Fibroblast of peridontal ligament (primary cell): ENCODE measurements around the gene DGAT2L6.
A peak's percentile ranks its signal among the peaks of the same experiment; 100 is the strongest.

Experiments
- DNase-seq: peaks from one replicate; pipeline ENCODE4 v3.0.0-alpha.2; 2010; ENCODE audit errors: extremely low read depth

DGAT2L6 gene, protein sequence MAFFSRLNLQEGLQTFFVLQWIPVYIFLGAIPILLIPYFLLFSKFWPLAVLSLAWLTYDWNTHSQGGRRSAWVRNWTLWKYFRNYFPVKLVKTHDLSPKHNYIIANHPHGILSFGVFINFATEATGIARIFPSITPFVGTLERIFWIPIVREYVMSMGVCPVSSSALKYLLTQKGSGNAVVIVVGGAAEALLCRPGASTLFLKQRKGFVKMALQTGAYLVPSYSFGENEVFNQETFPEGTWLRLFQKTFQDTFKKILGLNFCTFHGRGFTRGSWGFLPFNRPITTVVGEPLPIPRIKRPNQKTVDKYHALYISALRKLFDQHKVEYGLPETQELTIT

DNA sequence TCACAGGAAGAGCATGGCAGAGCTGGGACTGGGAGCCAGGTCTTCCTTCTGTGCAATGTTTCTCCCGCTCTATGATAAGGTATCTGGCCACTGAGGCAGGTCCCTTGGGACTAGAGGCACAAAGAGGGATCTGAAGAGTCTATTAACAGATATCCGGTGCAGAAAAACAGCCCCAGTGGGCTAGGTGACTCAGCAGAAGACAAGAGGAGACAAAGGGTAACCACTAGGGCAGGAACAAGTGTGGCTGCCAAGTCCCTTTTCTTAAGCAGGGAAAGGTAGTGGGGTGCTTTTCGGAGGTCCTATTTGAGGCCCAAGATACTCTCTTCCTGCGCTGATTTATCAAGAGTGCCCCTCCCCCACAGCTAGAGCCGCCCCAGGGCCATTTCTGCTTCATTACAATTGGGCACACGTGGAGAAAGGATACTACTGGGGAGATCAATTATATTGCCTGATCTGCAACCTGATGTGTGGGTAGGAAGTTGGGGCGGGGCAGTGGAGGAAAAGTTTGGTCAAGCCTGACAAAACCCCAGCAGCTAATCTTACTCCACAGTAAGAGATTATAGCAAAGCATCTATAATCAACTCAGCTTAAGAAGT lies at the start of gene DGAT2L6:
Gene DGAT2L6, plus strand, starts transcription at position 546 of the 596 bp plus-strand sequence. CDS start 100 bp downstream, outside the sequence.
- no peak for DNase-seq

DNA sequence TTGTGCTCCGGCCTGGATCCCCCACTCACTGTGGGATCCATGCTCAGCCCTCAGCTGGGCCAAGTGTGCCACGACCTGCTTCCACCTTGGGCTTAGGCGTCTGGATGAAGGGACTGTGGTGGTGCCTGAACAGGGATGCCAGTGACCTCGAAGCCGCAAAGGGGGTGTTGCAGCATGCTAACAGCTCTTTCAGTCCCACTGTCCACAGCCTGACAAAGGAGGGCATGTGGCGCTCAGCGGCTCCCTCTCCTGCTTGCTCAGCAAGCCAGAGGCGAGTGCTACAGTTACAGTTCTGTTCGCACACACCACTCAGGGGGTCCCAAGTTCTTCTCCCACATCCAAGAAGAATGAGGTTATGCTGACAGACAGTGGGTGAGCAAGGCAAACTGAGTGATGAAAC lies 49.2 kb upstream of the DGAT2L6 start:
- no peak for DNase-seq

DNA sequence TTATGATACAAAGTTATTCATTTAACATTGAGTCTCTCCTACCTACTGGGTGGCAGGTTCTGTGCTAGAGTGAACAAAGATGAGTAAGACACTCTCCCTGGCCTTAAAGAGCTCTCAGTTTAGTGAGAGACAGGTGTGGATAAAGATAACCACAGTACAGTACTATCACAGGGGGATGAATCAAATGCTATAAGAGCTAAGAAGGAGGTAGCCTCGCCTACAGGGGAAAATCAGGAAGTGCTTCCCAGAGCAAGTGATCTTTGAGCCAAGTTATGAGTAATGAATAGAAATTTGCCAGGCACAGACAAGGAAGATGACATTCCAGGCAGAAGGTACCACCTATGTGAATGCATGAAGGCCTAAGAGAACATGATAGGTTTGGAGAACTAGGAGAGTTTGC lies 47.5 kb upstream of the DGAT2L6 start:
- no peak for DNase-seq

DNA sequence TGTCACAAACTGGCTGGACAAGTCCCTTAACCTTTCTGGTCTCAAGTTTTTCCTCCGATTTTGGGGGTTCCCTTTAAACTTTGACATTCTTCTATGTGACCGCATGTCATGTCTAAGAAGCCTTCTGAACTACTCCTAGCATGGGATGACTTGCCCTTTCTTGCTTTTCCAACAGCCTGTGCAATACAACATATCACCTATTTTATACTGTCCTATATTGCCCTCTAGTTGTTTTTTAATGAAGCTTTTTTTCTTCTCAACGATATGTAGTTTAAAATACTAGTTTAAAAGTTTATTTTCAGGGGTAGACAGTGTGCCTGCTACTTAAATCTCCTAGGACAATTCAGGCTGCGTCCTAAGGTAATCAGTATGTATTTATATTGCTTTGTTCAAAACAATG lies 45.1 kb upstream of the DGAT2L6 start:
- peak; percentile 8 for DNase-seq

DNA sequence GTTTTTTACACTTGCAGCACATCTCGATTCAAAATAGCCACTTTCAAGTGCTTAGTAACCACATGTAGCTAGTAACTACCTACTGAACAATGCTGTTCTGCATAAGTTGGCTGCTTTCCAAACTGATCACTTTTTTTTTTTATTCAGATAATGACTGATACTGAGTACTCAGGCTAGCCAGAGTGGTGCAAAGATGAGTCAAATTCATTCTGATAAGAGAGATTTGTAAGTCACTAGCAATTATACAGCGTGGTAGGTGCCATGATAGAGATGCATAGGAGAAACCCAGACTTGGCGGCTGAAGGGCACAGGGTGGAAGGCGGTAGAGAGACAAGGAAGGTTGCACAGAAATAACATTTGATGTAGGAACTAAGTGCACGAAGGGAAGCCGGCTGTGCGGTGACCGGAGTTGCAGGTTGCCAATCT lies 44.4 kb upstream of the DGAT2L6 start:
- DNase-seq, result no peak

DNA sequence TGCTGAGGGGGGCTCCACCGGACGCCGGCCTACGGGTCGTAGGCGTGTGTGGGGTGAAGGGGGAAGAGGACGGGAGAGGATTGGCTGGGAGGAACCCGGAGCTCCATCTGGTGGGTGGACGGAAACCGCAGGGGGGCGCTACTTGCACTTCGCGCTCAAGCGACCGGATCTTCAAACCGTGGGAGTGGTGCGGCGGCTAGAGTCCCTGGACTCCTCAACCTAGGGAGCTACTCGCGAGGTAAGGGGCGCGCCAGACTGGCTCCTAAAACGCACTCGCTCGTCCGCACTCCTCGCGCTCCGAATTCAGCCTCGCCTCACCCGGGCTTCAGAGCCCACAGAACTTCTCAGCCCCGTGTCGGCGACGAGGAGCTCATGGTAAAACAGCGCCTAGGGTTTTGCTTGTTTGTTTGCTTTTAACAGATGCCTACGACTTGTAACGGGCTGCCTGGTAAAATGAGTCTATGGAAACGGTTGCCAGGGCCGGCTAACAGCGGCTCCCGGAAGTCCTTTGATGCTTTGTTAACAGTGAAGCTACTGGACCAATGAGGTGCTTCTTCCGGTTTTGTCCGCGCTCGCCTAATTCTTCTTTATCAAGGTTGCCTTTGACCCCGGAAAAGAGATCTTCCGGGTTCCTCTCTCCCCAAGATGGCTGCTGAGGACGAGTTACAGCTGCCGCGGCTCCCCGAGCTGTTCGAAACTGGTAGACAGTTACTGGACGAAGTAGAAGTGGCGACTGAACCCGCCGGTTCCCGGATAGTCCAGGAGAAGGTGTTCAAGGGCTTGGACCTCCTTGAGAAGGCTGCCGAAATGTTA lies 43.8 kb upstream of the DGAT2L6 start, which contains the start of gene IGBP1:
Gene IGBP1, plus strand, starts transcription at position 145 of the 813 bp plus-strand sequence. Its CDS starts 501 bp downstream, at position 646.
- peak; percentile 86 for DNase-seq

DNA sequence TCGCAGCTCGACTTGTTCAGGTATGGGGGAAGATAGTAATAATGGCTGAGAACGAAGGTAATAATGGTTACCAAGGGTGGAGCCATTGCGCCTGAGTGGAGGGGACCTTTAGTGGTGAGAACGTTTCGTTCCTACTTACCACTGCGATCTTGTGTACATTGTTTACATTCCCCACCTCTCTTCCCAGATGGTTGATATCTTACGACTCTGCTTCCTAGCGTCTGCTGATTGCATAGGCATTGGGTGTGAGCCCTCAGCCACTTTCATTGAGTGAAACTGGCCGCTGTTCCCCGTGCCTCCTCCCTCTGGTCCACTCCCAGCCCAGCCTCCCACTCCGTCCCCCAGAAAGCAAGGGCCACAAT lies 43.2 kb upstream of the DGAT2L6 start:
- peak; percentile 15 for DNase-seq

DNA sequence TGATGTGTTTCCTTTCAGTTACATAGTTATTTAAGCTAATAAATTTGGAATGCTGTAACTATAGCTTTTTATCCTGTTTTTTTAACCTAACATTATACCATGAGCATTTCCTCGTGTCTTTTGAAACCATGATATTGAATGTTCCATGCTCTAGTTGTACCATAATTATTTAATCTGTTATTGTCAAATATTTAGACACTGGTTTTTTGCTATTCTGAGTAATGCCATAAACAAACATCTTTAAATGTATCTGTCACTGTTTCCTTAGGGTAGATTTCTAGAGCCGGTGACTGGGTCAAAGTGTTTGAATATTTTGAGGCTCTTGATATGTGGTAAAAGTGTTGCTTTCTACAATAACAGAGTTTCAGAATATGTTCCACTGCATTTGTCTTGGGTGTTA lies 38.7 kb upstream of the DGAT2L6 start:
- DNase-seq, result no peak

DNA sequence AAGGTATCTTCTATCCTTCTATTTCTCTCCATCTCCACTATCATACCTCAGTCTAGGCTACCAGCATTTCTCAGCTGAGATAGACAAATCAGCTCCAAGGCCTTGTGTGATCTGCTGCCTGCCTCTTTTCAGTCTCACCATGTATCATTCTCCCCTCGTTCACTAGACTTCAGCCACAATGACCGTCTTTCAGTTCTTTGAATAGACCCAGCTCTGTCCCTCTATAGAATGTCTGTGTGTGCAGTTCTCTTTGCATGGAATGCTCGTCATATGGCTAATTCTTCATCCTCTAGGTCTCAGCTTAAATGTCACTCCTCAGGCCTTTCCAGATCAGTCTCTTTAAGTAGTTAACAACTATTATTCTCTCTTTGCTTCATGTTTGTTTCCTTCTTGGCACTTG lies 37.5 kb upstream of the DGAT2L6 start:
- DNase-seq, result no peak

DNA sequence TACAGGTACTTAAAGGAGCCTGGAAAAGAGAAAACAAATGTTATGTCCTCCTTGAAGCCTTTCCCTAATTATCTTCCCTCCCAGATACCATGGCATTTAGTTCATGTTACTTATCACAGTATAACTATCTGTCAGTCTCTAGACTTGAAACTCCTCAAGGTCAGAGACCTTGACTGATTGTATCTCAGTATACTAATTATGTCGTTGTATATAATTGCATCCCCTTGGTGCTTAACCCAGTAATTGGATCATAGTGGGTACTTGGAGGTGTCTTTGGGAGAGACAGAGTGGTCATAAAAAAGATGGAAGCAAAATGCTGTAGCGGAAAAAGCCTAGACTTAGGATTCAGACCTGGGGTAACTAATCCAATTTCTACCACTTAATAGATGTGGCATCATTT lies 35.9 kb upstream of the DGAT2L6 start:
- no peak for DNase-seq

DNA sequence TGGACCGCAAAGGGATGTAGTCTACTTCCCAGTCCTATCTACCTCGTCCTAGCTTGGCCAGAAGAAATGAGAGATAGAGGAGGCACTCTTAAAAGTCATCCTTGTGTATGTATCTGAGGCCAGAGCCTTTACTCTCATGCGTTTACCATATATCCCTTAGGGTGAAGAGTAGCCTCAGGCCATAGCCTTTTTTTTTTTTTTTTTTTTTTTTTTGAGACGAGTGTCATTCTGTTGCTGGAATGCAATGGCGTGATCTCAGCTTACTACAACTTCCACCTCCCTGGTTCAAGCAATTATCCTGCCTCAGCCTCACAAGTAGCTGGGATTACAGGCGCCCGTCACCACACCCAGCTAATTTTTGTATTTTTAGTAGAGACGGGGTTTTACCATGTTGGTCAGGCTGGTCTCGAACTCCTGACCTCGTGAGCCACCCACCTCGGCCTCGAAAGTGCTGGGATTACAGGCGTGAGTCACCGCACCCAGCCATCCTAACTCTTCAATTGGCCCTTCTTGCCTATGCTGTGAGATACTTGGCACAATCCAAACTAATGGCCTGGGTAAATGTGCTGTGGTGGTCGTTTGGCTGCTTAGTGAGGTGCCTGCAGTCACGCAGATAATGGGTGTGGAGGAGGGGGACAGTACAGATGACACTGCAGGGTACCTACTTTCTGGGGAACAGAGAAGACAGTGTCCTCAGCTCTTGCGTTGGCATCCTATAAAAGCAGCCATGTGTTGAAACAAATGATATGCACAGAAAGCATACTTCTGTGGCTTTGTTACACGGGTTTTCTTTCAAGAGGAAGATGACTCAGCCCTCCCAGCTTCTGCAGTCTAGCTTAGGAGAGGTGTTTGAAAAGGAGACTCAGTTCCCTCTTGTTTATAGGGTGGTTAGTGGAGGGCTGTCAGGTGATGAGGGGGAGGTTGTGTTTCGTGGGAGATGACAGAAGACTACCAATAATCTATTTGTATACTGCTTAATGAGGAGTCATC lies 10.4 kb upstream of the DGAT2L6 start:
- DNase-seq, result peak; percentile 45

DNA sequence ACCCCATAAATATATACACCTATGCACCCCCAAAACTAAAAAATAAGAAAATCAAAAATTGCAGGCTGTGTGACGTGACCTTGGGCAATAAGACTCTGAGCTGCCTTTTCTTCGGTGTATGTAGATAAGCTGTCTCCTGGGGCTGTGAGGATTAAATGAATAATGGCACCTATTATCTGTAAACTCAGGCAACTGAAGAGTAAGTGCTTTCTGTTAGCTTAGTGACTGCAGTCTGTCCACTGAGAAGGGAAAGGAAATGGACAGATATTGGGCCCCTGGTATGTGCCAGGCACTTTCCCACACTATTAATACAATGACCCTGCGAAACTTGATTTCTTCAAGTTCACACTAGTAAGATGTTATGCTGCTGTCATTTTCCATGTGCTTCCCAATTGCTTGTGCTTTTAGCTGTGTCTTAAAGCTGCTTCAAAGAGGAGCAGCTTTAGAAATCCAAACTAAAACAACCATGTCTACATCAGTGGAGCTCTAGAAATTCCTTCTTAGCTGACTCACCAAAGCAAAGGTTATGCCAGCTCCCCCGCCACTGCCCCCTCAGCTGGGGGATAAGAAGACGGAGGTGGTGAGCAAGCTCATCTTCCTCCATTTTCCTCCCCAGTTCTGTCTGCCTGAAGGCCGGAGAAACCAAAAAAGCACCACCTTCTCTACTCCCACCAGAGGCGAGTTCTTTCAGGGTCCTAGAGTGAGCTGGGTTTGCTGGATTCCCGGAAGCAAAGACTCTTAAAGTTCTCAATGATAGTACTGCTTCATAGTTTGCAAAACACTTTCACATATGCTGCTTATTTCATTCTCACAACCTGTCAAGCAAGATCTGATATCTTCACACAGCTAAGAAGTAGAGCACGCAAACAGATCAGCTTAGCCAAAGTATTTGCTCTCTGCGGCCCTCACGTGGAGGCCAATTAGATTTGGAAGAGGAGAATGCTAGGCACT lies 8.8 kb upstream of the DGAT2L6 start:
- DNase-seq, result peak; percentile 66

DNA sequence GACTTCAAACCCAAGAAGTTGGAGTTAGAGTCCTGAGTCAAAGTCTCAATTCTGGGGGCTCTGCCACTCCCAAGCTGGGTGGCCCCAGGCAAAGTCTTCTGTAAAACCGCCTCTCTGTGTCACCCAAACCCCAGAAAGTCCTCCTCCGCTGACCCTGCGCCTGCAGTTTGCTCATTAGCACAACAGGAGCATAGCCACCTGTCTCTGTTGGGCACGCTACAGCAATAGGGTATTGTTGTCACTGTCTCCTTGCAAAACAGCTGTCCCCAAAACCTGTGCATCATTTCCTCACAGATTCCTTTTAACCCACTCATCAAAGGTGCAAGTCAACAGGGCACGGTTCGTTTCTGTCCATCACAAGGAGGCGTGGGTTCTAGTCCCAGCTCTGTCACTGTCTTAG lies 8.0 kb upstream of the DGAT2L6 start:
- DNase-seq, result no peak

DNA sequence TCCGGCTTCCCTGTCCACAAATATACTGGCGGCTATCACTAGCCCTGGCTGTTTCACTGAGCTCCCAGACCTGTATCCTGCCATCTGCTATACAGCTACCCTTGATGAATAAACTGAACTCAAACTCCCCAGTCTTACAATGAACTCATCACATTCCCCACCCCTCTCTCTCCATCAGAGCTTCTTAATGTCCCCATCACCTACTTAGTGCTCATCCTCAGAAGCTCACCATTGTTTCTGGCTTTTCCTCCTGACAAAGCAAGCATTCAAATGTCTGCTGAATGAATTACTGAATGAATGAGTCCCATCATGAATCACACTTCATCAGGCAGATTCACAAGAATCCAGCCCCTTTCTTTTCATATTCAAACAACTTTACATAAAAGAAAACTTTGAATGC lies 5.7 kb upstream of the DGAT2L6 start:
- DNase-seq, result no peak

DNA sequence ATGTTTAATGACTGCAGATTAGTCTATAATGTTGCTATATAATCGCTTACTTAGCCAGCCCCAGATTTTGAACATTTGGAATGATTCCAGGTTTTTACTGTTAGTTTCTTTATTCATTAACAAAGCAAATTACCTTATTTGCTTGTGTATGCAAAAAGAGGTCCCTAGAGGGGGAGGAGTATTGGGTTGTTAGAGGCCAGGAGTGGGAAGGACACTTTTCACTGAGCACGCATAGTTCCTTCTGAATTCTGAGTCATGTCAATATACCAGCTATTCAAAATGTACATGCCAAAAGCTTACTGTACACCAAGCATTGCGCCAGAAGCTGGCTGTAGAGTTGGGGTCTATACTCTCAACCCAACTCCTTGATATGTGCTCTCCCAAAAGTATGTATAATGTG lies 5.1 kb upstream of the DGAT2L6 start:
- DNase-seq, result peak; percentile 14

DNA sequence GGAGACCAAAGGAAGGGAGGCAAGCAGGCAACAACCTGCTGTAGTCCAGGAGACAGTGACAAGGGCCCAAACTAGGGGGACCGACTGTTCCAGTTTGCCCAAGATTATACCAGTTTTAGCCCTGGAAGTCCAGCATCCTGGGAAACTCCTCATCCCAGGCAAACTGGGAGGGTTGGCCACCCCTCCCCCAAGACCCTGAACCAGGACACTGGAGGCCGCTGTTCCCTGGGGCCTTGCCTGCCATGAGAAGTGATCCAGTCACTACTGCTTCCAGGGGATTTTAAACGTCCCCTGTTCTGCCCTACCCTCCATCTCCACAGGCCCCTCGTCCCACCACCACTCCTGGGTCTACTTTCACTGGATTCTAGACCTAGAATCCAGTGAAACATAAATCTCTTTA lies 4.3 kb upstream of the DGAT2L6 start:
- no peak for DNase-seq

DNA sequence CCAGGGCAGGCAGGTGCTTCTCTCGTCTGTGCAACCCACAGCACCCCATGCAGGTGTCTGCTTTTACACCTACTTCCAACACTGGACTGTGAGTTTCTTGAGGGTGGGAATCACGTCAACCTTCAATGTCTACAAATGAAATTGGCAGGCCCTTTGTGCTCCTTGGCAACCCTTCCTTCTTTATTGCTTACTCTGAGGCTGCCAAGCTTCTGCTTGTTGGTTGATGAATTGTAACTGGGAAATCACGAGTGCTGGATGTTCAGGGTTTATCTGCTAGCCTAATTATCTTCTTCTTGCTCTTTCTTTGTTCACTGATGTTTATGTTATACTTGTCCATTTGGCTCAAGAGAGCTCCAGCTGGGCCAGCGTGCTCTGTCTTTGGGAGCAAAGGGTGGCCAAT lies 2.5 kb upstream of the DGAT2L6 start:
- peak; percentile 47 for DNase-seq

DNA sequence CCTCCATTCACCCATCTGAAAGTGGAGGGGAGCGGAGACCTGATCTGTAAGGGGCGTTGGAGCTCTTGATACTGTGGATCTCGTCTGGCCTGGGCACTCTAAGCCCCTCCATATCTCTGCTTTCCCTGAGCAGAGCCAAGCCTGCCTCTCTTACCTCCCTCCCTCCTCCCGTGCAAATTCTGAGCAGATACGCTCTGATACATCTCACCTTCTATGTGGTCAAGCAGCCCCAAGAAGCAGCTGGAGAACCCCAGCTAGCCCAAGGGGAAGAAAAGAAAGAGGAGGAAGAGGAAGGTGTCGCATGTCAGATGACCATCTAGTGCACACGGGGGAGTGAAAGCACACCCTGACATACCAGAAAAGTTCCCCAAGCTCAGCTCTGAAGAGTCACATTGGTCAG lies 1.9 kb upstream of the DGAT2L6 start:
- DNase-seq, result no peak

DNA sequence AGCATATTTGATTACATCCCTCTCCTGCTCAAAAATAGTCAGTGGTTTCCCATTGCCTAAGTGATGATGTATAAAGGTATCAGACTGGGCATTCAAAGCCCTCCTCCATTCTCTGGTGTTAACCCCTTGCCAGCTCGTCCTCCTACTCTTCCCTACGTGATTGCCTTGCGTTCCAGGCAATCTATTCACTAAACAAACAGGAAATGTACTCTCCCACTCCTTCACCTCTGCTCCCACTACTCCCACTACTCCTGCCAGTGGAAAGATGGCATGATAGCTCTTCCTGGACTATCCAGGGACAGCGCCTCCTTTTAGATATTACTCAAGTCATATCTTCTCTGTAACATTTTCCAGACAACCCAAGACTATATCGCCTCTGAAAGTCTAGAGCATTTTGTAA lies 5.8 kb downstream of the DGAT2L6 start:
- no peak for DNase-seq

DNA sequence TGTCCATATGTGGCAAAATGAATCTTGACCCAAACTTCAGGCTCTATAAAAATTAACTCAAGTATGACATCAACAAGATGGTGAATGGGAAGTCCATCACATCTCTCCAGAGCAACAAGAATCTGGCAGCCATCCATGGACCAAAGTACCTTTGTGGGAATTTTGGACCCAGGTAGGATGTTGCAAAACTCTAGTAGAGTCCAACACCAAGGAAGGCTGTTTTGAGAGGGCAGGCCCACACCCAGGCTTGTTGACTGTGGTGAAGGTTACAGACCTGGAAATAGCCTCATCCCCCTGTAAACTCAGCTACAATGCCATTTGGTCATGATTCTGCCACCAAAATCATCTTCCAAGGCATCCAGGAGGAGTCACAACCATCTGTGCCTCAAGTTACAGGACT lies 12.9 kb downstream of the DGAT2L6 start:
- DNase-seq, result no peak
